ENCODE measurements around the gene AQP12B.
"Not testable (repeated sequence)": the region's sequence is repeated elsewhere in the genome, so short reads cannot be mapped to it uniquely, and the experiment has no call there.

Gene AQP12B

DNA sequence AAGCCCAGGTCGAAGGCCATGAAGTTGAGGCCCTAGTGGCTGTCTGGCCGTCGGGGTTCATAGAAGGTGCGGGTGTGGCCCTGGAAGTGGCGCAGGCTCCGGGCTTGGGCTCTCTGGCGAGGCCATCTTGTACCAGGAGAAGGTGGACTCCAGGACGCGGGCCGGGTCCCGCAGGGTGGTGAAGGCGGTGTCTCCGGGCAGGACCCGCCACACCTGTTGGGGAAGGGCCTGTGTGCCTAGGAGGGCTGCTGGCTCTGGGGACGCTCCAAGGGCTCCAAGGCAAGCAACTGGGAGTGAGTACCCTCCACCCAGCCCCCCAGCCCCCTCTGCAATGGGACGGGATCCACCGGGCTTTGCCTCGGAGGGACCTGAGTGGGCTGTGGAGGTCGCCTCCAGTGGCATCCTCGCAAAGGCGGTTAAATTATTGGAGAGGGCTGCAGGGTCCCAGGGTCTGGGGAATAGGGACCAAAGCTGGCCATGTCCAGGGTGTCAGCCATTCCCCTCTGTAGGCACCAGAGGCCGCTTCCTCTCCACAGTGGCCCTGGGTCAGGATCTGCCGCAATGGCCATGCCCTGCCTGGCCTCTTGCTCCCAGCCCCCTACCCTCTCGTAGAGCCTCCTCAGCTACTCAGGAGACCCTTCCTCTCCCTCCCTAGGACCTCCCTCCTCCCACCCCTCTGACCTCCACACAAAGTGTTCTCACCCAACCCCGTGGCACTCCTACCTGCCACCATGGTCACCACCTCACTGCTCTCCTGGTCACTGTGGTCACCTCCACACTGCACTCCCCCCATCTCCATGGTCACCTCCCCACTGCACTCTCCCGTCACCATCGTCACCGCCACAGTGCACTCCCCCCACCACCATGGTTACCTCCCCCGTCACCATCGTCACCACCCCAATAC lies 19.3 kb upstream of the AQP12B start:
- no peak overlapping the region for H3K9ac ChIP-seq
- no peak for TF ChIP-seq Cebpa-rat (IDR thresholded peaks at IDR 0.05)
- no peak overlapping the region for H3K27ac ChIP-seq
- no peak overlapping the region for H3K4me3 ChIP-seq
- peaks cover 21% of the 10 kb centered on the region for H3K27me3 ChIP-seq
- no peak overlapping the region for H3K4me2 ChIP-seq
- no peaks in the 10 kb centered on the region for H4K20me1 ChIP-seq
- H3K9me3 ChIP-seq, result no peaks in the 10 kb centered on the region
- H3K4me1 ChIP-seq, result peaks cover 14% of the 10 kb centered on the region
- no peaks in the 10 kb centered on the region for H3K36me3 ChIP-seq

DNA sequence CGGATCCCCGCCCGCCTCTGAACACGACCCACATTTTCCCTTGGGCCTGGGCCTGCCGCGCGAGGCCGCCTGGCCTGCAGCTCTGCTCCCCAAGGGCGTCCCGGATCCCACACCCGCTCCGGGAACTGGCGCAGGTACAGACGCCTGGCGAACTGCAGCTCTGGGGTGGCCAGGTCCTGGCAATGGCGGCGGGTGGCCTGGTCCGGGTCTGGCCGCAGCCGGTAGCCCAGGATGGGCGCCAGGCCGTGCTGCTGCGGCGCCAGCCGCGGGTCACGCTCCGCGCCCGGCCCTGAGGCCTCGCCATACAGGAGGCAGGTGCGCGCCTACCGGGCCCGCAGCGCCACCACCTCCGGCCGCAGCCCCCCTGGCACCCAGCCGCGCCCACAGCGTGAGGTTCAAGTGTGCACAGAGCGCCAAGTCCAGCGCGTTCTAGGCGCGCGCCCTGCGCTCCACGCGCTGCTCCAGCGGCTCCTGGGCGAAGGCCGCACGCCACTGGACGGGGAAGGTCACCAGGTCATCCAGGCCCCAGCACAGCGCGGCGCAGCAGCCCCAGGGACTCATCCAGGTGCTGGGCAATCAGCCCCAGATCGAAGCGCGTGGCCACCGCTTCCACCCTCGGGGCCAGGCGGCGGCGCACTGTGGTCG lies 18.5 kb upstream of the AQP12B start:
- Histone ChIP-seq H3K36me3 (no peaks in the 10 kb centered on the region), H3K4me3 (no peak overlapping the region), H3K4me1 (peaks cover 14% of the 10 kb centered on the region), H4K20me1 (no peaks in the 10 kb centered on the region), H3K4me2 (no peak overlapping the region), H3K9ac (no peak overlapping the region), H3K27me3 (peaks cover 21% of the 10 kb centered on the region), H3K9me3 (no peaks in the 10 kb centered on the region), H3K27ac (no peak overlapping the region)
- no peak for TF ChIP-seq Cebpa-rat (IDR thresholded peaks at IDR 0.05)

DNA sequence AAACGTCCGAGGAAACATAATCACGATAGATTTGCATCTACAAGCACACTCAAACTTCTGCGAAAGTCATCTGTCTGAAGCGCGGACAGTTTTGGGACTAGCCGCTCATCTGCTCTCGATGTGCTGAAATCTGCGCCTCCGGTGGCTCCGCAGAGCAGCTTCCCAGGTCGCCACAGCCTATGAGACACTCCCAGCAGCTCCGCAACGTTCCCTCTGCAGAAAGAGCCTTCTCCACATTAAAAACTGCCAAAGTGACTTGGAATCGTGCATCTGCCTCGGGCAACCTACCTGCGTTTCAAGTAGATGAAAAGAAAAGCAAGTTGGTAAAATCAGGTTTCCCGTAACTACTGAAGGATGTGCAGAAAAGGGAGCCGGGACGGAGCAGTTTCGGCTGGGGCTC lies 17.9 kb upstream of the AQP12B start:
- not testable (repeated sequence) for H3K4me3 ChIP-seq, H4K20me1 ChIP-seq, H3K27ac ChIP-seq, H3K9me3 ChIP-seq, H3K9ac ChIP-seq, H3K4me2 ChIP-seq, H3K36me3 ChIP-seq
- H3K27me3 ChIP-seq, result peaks cover 21% of the 10 kb centered on the region
- peaks cover 12% of the 10 kb centered on the region for H3K4me1 ChIP-seq

DNA sequence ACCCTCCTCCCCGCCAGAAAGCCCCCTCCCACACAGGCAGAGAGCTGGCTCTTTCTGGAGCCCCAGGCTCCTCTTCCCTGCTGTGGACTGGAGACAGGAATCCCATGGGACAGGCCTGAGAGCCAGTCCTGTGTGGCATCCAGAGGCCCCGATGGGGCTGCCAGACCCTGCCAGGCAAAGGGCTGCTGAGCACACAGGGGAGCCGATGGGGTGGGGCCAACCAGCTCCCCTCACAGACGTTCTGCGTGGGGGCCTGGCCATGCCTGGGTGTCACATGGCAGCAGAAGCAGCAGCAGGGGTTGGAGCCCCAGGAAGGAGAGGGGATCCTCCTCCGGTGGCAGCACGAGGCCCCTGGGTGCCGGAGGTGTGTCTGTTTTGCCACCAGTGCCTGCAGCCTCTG lies 17.1 kb upstream of the AQP12B start:
- not testable (repeated sequence) for H3K9ac ChIP-seq, H3K4me2 ChIP-seq, H3K4me1 ChIP-seq, H3K27ac ChIP-seq, H3K4me3 ChIP-seq, H4K20me1 ChIP-seq, H3K36me3 ChIP-seq, H3K9me3 ChIP-seq
- H3K27me3 ChIP-seq, result peaks cover 13% of the 10 kb centered on the region

DNA sequence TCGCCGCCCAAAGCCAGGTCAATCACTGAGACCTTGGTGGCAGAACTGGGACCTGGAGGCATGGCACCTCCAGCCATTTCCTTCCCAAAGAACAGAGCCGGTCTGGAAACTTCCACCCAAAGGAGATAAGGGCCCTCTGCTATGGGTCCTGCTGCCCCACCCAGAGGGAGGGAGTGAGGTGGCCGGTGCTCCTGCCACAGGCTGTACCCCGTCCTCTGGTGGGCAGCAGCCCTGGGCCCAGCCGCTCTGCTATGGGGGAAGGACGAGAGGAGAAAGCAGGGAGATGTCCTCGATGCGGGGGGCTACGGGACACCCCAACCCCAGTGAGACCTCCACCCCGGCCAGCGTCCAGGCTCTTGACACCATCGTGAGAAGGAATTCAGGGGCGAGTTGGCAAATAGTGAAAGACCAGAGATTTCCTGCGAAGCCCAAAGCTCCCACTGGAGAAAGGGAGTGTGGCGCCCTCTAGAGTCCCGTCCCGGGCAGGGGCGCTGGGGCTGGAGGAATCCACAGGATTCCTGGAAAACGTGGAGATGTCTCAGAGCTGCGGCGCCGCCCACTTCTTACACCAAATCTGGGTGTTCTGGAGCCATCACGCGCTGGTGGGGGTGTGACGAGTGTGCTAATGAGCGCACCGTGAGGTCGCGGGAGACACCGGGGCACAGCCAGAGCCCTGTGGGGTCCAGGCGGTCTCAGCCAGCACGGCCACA lies 16.3 kb upstream of the AQP12B start:
- H3K9ac ChIP-seq, H3K4me1 ChIP-seq, H3K4me2 ChIP-seq, H3K27me3 ChIP-seq, H3K4me3 ChIP-seq, H4K20me1 ChIP-seq, H3K9me3 ChIP-seq, H3K27ac ChIP-seq, H3K36me3 ChIP-seq: not testable (repeated sequence)

DNA sequence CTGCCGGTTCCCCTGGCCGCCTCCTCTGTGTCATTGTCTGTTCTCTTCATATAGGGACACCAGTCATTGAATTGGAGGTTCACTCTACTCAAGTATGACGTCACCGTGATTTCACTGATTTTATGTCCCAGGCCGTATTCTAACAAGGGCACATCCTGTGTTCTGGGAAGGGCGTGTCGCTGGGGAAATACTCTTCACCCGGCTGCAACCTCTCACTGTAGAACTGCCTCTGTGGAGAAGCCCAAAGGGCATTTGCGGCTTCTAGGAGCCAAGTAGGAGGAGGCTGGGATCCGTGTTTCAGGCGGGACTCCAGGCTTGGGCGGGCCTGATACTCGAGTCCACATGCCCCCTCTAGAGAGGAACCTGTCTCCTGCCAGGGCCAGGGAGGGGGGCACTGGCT lies 13.8 kb upstream of the AQP12B start:
- H3K4me3 ChIP-seq, H4K20me1 ChIP-seq, H3K27me3 ChIP-seq, H3K4me2 ChIP-seq, H3K9ac ChIP-seq, H3K9me3 ChIP-seq, H3K27ac ChIP-seq, H3K4me1 ChIP-seq, H3K36me3 ChIP-seq: not testable (repeated sequence)

DNA sequence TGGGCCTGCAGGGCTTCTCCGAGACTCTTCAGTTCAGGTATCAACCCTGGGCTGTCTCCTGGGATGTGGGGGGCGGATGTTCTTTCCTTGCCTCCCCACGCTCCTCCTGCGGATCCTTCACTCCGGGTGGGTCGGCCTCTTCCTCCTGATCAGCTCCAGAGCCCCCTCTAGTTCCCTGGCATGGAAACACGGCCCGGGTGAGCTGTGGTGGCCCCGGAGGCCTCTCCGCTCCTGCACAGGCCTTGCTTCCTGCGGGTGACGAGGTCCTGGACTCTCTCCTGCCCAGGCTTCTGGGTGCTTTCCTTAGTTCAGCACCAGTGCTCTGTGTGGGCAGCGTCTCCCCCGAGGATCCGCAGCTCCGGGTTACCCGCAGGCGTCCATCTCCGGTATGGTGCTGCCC lies 12.9 kb upstream of the AQP12B start:
- H3K9me3 ChIP-seq, H3K4me3 ChIP-seq, H3K4me1 ChIP-seq: not testable (repeated sequence)

DNA sequence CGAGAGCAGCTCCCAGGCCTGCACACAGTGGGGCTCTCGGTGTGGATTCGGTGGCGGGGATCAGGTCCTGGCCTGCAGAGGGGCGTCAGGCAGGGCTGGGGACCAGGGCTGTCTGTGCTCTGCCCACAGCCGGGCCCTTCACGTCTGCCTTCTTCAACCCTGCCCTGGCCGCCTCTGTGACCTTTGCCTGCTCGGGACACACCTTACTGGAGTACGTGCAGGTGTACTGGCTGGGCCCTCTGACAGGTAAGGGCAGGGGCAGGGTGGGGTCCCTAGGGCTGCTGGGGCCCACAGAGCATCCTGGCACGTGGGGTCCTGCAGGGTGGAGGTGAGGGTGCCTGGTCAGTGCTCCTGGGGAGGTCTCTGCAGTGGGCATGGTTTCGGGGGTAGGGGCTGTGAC lies 11.6 kb upstream of the AQP12B start:
- not testable (repeated sequence) for H4K20me1 ChIP-seq, H3K4me2 ChIP-seq, H3K27me3 ChIP-seq, H3K4me1 ChIP-seq, H3K36me3 ChIP-seq, H3K27ac ChIP-seq, H3K9me3 ChIP-seq, H3K9ac ChIP-seq, H3K4me3 ChIP-seq

More for the DNA sequence above, 12.9 kb upstream of the AQP12B start:
- not testable (repeated sequence) for H3K27ac ChIP-seq, H4K20me1 ChIP-seq, H3K27me3 ChIP-seq, H3K4me2 ChIP-seq, H3K36me3 ChIP-seq, H3K9ac ChIP-seq

DNA sequence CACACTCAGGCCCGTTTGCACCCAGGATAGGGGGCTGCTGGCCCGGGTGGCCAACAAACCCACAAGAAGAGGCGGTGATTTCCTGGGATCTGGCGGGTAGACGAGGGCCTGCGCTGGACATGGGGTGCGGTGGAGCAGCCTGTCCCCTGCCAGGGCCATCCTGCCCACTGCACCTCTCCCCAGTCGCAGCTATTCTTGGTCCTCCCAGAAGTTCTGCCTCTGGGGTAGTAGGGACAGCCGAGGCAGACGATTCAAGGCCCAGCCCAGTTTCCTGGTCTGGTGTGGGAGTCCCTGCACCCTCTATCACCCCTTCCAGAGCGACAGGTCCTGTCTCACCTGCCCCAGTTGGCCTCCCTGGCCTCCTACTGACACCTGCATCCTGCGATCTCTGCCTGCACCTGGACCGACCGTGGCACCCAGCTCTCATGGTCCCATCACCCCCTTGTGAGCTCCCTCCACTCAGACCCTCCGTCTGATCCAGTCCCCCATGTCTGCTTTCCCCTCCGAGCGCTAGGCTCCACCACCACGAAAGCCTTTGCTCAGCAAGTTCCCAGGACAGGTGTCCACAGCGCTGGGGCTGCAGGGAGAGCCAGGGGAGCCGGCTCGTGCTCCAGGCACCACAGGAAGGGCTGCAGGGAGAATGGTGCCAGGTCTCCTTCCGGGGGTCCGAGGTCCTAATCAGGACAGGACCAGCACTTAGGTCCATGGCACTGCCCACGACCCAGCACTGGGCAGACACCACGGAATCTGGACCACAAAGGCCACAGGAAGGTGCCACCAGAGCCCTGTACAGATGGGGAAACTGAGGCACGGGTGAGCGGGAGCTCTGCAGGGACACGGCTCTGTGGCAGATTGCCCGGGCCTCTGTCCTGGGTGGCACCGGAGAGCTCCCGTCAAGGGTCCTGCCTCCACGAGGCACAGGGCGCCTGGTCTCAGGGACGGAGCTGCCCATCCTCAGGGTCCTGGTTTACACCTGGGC lies 10.2 kb upstream of the AQP12B start:
- H3K4me1 ChIP-seq, H3K4me3 ChIP-seq, H3K9ac ChIP-seq, H3K36me3 ChIP-seq, H3K9me3 ChIP-seq, H4K20me1 ChIP-seq, H3K27me3 ChIP-seq, H3K4me2 ChIP-seq, H3K27ac ChIP-seq: not testable (repeated sequence)

DNA sequence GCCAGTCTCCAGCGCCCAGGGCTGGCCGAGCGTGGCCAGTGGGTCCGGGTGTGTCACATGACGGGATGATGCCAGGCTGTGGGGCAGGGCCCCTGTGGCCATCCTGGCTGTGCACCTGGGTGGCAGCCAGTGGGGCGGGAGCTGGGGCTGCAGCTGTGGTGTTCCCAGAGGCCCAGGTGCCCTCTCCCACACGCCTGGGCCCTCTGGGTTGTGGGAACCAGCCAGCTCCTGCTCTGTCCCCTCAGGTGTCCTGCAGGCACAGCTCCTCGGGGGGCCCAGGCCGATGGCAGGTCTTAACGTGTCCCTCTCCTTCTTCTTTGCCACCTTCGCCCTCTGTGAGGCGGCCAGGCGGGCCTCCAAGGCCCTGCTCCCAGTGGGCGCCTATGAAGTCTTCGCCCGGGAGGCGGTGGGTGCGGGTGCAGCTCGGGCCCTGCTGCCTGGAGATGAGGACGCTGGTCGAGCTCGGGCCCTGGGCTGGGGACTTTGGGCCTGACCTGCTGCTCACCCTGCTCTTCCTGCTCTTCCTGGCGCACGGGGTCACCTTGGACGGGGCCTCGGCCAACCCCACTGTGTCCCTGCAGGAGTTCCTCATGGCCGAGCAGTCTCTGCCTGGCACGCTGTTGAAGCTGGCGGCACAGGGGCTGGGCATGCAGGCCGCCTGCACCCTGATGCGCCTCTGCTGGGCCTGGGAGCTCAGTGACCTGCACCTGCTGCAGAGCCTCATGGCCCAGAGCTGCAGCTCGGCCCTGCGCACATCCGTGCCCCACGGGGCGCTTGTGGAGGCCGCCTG lies 9.1 kb upstream of the AQP12B start, which contains the start of gene AQP12A:
Gene AQP12A, plus strand, starts transcription at position 236 of the 790 bp plus-strand sequence. Its CDS starts 48 bp downstream, at position 284.
- not testable (repeated sequence) for H3K9me3 ChIP-seq, H3K4me3 ChIP-seq, H3K27me3 ChIP-seq, H3K9ac ChIP-seq, H3K27ac ChIP-seq, H3K4me2 ChIP-seq, H3K36me3 ChIP-seq, H4K20me1 ChIP-seq
- H3K4me1 ChIP-seq, result peaks cover 13% of the 10 kb centered on the region

DNA sequence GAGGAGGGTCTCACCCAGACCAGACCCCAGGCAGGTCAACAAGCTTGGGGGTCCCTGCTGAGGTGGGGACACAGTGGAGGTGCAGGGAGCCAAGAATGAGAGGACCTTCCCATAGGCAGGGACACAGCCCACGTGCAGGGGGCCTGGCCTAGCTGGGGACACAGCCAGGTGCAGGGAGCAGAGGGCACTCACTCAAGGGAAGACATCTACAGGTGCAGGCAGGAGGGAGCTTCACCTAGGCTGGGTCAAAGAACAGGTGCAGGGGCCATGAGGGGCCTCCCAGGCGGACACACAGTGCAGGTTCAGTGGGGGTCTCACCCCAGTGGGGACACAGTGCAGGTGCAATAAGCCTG lies 8.4 kb upstream of the AQP12B start:
- not testable (repeated sequence) for H3K4me3 ChIP-seq, H3K36me3 ChIP-seq, H3K27me3 ChIP-seq, H3K4me2 ChIP-seq, H3K27ac ChIP-seq, H4K20me1 ChIP-seq, H3K9me3 ChIP-seq, H3K9ac ChIP-seq
- peaks cover 13% of the 10 kb centered on the region for H3K4me1 ChIP-seq

DNA sequence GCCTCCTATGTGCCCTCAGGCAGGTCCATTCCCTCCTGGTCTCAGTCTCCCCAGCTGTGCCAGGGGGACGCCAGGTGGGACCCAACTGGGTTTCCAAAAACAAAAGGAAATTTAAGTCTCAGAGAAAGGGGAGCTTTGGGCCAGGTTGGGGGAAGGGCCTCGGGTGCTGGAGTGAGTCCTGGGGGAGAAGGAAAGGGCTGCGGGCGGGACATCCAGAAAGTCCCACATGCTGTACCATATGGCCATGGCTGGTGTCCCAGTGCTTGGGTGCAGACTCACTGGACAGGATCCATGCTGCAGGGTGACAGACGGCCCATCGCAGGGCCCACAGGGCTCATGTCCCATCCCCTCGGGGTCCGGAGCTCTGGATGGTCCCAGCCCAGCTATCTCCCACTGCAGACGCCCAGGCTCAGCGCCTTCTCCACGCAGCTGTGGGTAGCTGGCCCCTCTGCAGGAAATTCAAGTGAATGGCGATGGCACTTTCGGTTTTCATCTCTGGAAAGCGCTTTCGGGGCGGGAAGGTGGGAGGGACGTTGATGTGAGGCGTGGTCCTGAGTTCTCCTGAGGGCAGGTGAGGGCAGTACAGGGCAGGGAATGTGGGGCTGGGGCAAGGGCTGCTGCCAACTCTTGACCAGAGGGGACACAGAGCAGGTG lies 7.9 kb upstream of the AQP12B start:
- Histone ChIP-seq H3K4me1 (peaks cover 13% of the 10 kb centered on the region), H3K4me2 (peak overlapping the region; percentile 61)
- not testable (repeated sequence) for H3K4me3 ChIP-seq, H3K27ac ChIP-seq, H3K9me3 ChIP-seq, H3K9ac ChIP-seq, H3K36me3 ChIP-seq, H3K27me3 ChIP-seq, H4K20me1 ChIP-seq
